Neural crest cell (in vitro differentiated cells): ENCODE data around the gene ERH. TPM values are rescaled to one million over a fixed set of nuclear protein-coding genes. Genes with fewer than 3 reads are reported as not detected.

Experiments
- DNase-seq: peaks from one replicate; pipeline ENCODE4 v3.0.0; 2021; ENCODE audit warnings: low read depth, mixed read lengths, low spot score
- H3K27ac Mint-ChIP-seq: one replicate; pipeline ENCODE4 v1.8.0; 2021; ENCODE audit warnings: mild to moderate bottlenecking, mixed read lengths; ENCODE audit not compliant: unreplicated experiment
- H3K27me3 Mint-ChIP-seq: 2 replicates; pipeline ENCODE4 v1.8.0; 2021; ENCODE audit warnings: low read depth, mild to moderate bottlenecking, mixed read lengths
- H3K36me3 Mint-ChIP-seq: 2 replicates; pipeline ENCODE4 v1.8.0; 2021; ENCODE audit warnings: low read depth, mild to moderate bottlenecking, mixed read lengths
- H3K4me1 Mint-ChIP-seq: 2 replicates; pipeline ENCODE4 v1.8.0; 2021; ENCODE audit warnings: mixed read lengths
- H3K4me3 Mint-ChIP-seq: one replicate; pipeline ENCODE4 v1.8.0; 2021; ENCODE audit warnings: mild to moderate bottlenecking, mixed read lengths
- H3K9me3 Mint-ChIP-seq: 2 replicates; pipeline ENCODE4 v1.8.0; 2021; ENCODE audit warnings: mixed read lengths
- CTCF ChIP-seq: fragments of 200-600 bp; sonication (generic); conservative IDR thresholded peaks from 2 replicates; pipeline ENCODE4 v1.5.0; 2021; ENCODE audit warnings: antibody characterized with exemption, mild to moderate bottlenecking
- total RNA-seq: library from RNA; stranded (reverse); gene quantifications from 2 replicates; pipeline ENCODE4 v1.2.1, GENCODE V29; 2021

ERH gene
- total RNA-seq, 1 donor from 2014 or later, result 456 TPM

DNA sequence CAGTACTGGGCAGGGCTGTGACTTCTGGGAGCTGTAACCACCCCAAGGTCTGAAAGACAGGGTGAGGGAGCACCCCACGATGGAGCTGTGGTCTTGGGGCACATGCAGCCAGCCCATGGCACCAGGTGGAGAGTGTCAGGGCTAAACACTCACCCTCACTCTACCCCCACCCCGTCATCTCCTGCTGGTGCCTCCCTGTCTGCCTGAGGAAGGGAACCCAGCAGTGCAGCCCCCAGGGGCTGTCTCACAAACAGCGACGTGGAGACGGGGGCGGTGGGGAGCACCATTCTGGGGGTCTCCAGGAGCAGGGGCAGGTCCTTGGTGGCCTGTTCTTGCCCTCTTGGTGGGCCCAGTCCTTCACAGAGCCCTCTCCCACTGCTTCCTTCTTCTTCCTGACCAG lies 63.5 kb downstream of the ERH start:
- Mint-ChIP-seq H3K4me3 (no peak overlapping the region), H3K4me1 (peaks cover 13% of the 10 kb centered on the region), H3K27me3 (no peaks in the 10 kb centered on the region), H3K27ac (no peak overlapping the region), H3K36me3 (no peaks in the 10 kb centered on the region), H3K9me3 (no peaks in the 10 kb centered on the region)
- no peak for DNase-seq
- TF ChIP-seq CTCF, result no peak

GRCh38 chr14:69333791-69334337 lies 64.2 kb downstream of the ERH start:
- no peak overlapping the region for H3K4me3 Mint-ChIP-seq
- H3K9me3 Mint-ChIP-seq, result no peaks in the 10 kb centered on the region
- no peak for TF ChIP-seq CTCF
- H3K36me3 Mint-ChIP-seq, result no peaks in the 10 kb centered on the region
- no peak overlapping the region for H3K27ac Mint-ChIP-seq
- peaks cover 13% of the 10 kb centered on the region for H3K4me1 Mint-ChIP-seq
- H3K27me3 Mint-ChIP-seq, result no peaks in the 10 kb centered on the region
- no peak for DNase-seq

DNA sequence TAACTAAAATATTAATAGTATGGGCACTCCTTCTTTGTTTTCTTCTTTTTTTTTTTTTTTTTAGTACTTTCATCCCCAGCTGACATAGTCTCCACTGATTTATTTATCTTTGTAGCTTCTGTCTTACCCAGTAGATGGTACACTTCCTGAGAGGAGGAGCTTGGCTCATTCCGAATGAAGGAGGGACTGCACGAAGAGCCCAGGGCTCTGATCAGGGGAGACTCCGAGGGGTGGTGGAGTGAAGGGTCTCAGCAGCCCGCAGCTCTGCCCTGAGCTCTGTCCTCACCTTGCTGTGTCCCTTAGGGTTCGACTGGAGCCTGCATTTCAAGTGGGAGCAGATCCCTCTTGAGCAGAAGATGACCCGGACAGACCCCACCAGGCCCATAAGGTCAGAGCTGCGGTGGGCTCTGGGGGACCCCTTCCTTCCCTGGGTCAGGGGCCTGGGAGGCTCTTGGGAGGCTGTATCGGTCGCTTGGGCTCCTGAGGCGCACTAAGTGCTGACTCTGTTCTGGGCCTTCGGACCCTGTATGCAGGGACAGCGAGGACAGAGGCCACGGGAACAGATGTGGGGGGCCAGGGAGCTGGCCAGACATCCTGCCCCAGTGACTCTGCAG lies 65.2 kb downstream of the ERH start:
- Mint-ChIP-seq H3K36me3 (no peaks in the 10 kb centered on the region), H3K9me3 (no peaks in the 10 kb centered on the region), H3K4me3 (no peak overlapping the region), H3K27me3 (no peaks in the 10 kb centered on the region), H3K27ac (no peak overlapping the region), H3K4me1 (peaks cover 13% of the 10 kb centered on the region)
- DNase-seq, result no peak
- no peak for TF ChIP-seq CTCF

GRCh38 chr14:69331206-69331605 lies 66.9 kb downstream of the ERH start:
- Mint-ChIP-seq H3K36me3 (no peaks in the 10 kb centered on the region), H3K27me3 (no peaks in the 10 kb centered on the region), H3K9me3 (no peaks in the 10 kb centered on the region), H3K27ac (no peak overlapping the region), H3K4me1 (peaks cover 9% of the 10 kb centered on the region), H3K4me3 (no peak overlapping the region)
- no peak for DNase-seq
- no peak for TF ChIP-seq CTCF

Other genes starting within 250 kb of the ERH start
- gene DCAF5, start 245.2 kb downstream of the ERH start, total RNA-seq, result 43.3 and 46.7 TPM in 2 replicates
- 18.9 and 20.9 TPM in 2 replicates for gene EXD2, start 206.8 kb downstream of the ERH start, total RNA-seq
- gene GALNT16, start 138.1 kb downstream of the ERH start, total RNA-seq, result 18.5 and 20.1 TPM in 2 replicates
- 53.4 and 54.1 TPM in 2 replicates for gene SLC39A9, start 393 bp upstream of the ERH start, total RNA-seq
- gene PLEKHD1, start 86.4 kb upstream of the ERH start, total RNA-seq, result 0.14 TPM in 1 of 2 replicates, not detected in the other
- 7.5 and 7.7 TPM in 2 replicates for gene CCDC177, start 176.6 kb upstream of the ERH start, total RNA-seq
- gene SUSD6, start 213.3 kb upstream of the ERH start, total RNA-seq, result 12.9 and 13.7 TPM in 2 replicates